HEK293 (cell line): ENCODE measurements around the gene JAM2.

ENCODE experiments used
- BCL11B ChIP-seq: fragments of 450-650 bp; formaldehyde crosslinking; IDR thresholded peaks from 2 replicates; pipeline ENCODE4 v1.5.1; 2016; ENCODE audit warnings: low read depth, missing biosample characterization, missing genetic modification characterization
- FEZF1 ChIP-seq: fragments of 450-650 bp; formaldehyde crosslinking; IDR thresholded peaks from 2 replicates; pipeline ENCODE4 v1.5.1; 2016; ENCODE audit warnings: missing biosample characterization, missing genetic modification characterization
- HIC1 ChIP-seq: fragments of 450-650 bp; formaldehyde crosslinking; IDR thresholded peaks from 2 replicates; pipeline ENCODE4 v1.5.1; 2016; ENCODE audit warnings: missing biosample characterization, missing genetic modification characterization
- INSM2 ChIP-seq: fragments of 450-650 bp; formaldehyde crosslinking; IDR thresholded peaks from 2 replicates; pipeline ENCODE4 v1.5.1; 2016; ENCODE audit warnings: missing biosample characterization, missing genetic modification characterization
- KLF10 ChIP-seq: fragments of 450-650 bp; IDR thresholded peaks from 2 replicates; pipeline ENCODE4 v1.5.1; 2018; ENCODE audit warnings: missing biosample characterization, mild to moderate bottlenecking, missing genetic modification characterization
- MZF1 ChIP-seq: fragments of 450-650 bp; formaldehyde crosslinking; IDR thresholded peaks from 2 replicates; pipeline ENCODE4 v1.5.1; 2017; ENCODE audit warnings: missing biosample characterization, missing genetic modification characterization, borderline replicate concordance
- PRDM6 ChIP-seq: fragments of 450-650 bp; formaldehyde crosslinking; IDR thresholded peaks from 2 replicates; pipeline ENCODE4 v1.5.1; 2017; ENCODE audit warnings: missing biosample characterization, missing genetic modification characterization
- SALL2 ChIP-seq: fragments of 450-650 bp; formaldehyde crosslinking; IDR thresholded peaks from 2 replicates; pipeline ENCODE4 v1.5.0; 2017; ENCODE audit warnings: missing biosample characterization, mild to moderate bottlenecking, missing genetic modification characterization, borderline replicate concordance
- SETDB1 ChIP-seq: IDR thresholded peaks from one replicate; pipeline ENCODE4 v1.6.1; 2017; ENCODE audit warnings: mild to moderate bottlenecking, low read length, moderate library complexity, mixed read lengths; ENCODE audit not compliant: insufficient read length
- SP2 ChIP-seq: fragments of 450-650 bp; formaldehyde crosslinking; IDR thresholded peaks from 2 replicates; pipeline ENCODE4 v1.5.1; 2016; ENCODE audit warnings: missing biosample characterization, missing genetic modification characterization
- TRIM28 ChIP-seq: IDR thresholded peaks from 2 replicates; pipeline ENCODE4 v1.6.1; 2011; ENCODE audit warnings: low read length, control low read depth, borderline replicate concordance
- ZBTB26 ChIP-seq: fragments of 450-650 bp; formaldehyde crosslinking; optimal IDR thresholded peaks from 2 replicates; pipeline ENCODE3; 2016; ENCODE audit warnings: missing biosample characterization, mild to moderate bottlenecking, missing genetic modification characterization
- ZBTB44 ChIP-seq: fragments of 450-650 bp; IDR thresholded peaks from 2 replicates; pipeline ENCODE4 v1.5.1; 2018; ENCODE audit warnings: missing biosample characterization, mild to moderate bottlenecking, missing genetic modification characterization
- ZBTB48 ChIP-seq: fragments of 450-650 bp; formaldehyde crosslinking; IDR thresholded peaks from 2 replicates; pipeline ENCODE4 v1.5.1; 2016; ENCODE audit warnings: missing biosample characterization, missing genetic modification characterization
- ZFP41 ChIP-seq: fragments of 450-650 bp; formaldehyde crosslinking; IDR thresholded peaks from 2 replicates; pipeline ENCODE4 v1.5.1; 2016; ENCODE audit warnings: missing biosample characterization, missing genetic modification characterization, borderline replicate concordance
- ZNF112 ChIP-seq: fragments of 450-650 bp; formaldehyde crosslinking; IDR thresholded peaks from 2 replicates; pipeline ENCODE4 v1.5.0; 2017; ENCODE audit warnings: missing biosample characterization, missing genetic modification characterization
- ZNF138 ChIP-seq: fragments of 450-650 bp; formaldehyde crosslinking; IDR thresholded peaks from 2 replicates; pipeline ENCODE4 v1.5.1; 2016; ENCODE audit warnings: missing biosample characterization, missing genetic modification characterization, borderline replicate concordance
- ZNF239 ChIP-seq: fragments of 450-650 bp; formaldehyde crosslinking; IDR thresholded peaks from 2 replicates; pipeline ENCODE4 v1.5.1; 2016; ENCODE audit warnings: missing biosample characterization, missing genetic modification characterization
- ZNF394 ChIP-seq: fragments of 450-650 bp; formaldehyde crosslinking; IDR thresholded peaks from 2 replicates; pipeline ENCODE4 v1.5.1; 2016; ENCODE audit warnings: missing biosample characterization, missing genetic modification characterization, mild to moderate bottlenecking, moderate library complexity, borderline replicate concordance
- ZNF426 ChIP-seq: fragments of 450-650 bp; formaldehyde crosslinking; IDR thresholded peaks from 2 replicates; pipeline ENCODE4 v1.5.1; 2017; ENCODE audit warnings: missing biosample characterization, missing genetic modification characterization, mild to moderate bottlenecking, inconsistent platforms, moderate library complexity
- ZNF518A ChIP-seq: fragments of 450-650 bp; formaldehyde crosslinking; conservative IDR thresholded peaks from 2 replicates; pipeline ENCODE4 v1.5.1; 2016; ENCODE audit warnings: low read depth, missing biosample characterization, missing genetic modification characterization
- ZNF544 ChIP-seq: fragments of 450-650 bp; formaldehyde crosslinking; IDR thresholded peaks from 2 replicates; pipeline ENCODE4 v1.5.0; 2017; ENCODE audit warnings: missing biosample characterization, missing genetic modification characterization
- ZNF548 ChIP-seq: fragments of 450-650 bp; formaldehyde crosslinking; IDR thresholded peaks from 2 replicates; pipeline ENCODE4 v1.5.1; 2016; ENCODE audit warnings: missing biosample characterization, missing genetic modification characterization
- ZNF600 ChIP-seq: fragments of 450-650 bp; formaldehyde crosslinking; IDR thresholded peaks from 2 replicates; pipeline ENCODE4 v1.5.1; 2016; ENCODE audit warnings: missing biosample characterization, missing genetic modification characterization
- ZNF837 ChIP-seq: fragments of 450-650 bp; formaldehyde crosslinking; IDR thresholded peaks from 2 replicates; pipeline ENCODE4 v1.5.1; 2016; ENCODE audit warnings: missing biosample characterization, missing genetic modification characterization

JAM2 gene

GRCh38 chr21:25607151-25608043, 31.7 kb upstream of the JAM2 start, which contains the start of gene MRPL39 (continued):
- TF ChIP-seq ZBTB26 (tag by site-specific recombination): peak; percentile 92
- TF ChIP-seq SP2 (tag by site-specific recombination): peak; percentile 68
- peak; percentile 89; the same call in 1 of the 2 replicates for TF ChIP-seq ZNF394 (tag by site-specific recombination)
- TF ChIP-seq ZNF837 (tag by site-specific recombination): no peak
- TF ChIP-seq MZF1 (tag by site-specific recombination): peak; percentile 81; the same call in 1 of the 2 replicates
- TF ChIP-seq ZBTB48: no peak; the same call in 1 of the 2 replicates
- TF ChIP-seq SALL2 (tag by site-specific recombination): no peak
- TF ChIP-seq ZNF426 (tag by site-specific recombination): no peak
- peak; percentile 40; the same call in 1 of the 2 replicates for TF ChIP-seq ZBTB44 (tag by site-specific recombination)
- no peak for TF ChIP-seq ZNF112 (tag by site-specific recombination)
- no peak; the same call in 1 of the 2 replicates for TF ChIP-seq ZNF548 (tag by site-specific recombination)
- peak; percentile 70 for TF ChIP-seq ZNF518A
- no peak for TF ChIP-seq SETDB1
- TF ChIP-seq ZNF239 (tag by site-specific recombination): no peak
- TF ChIP-seq HIC1: no peak
- TF ChIP-seq KLF10 (tag by site-specific recombination): peak; percentile 45; the same call in 1 of the 2 replicates
- TF ChIP-seq INSM2: peak; percentile 81
- TF ChIP-seq ZFP41 (tag by site-specific recombination): peak; percentile 61; the same call in 1 of the 2 replicates
- TF ChIP-seq ZNF138 (tag by site-specific recombination): no peak
- TF ChIP-seq FEZF1 (tag by site-specific recombination): 0 out of 2 replicates have a peak, but pooled peaks have one; percentile 14
- TF ChIP-seq TRIM28: peak; percentile 80; the same call in 1 of the 2 replicates
- no peak for TF ChIP-seq ZNF544 (tag by site-specific recombination)
- peak; percentile 71 for TF ChIP-seq BCL11B (tag by site-specific recombination)
- no peak for TF ChIP-seq PRDM6 (tag by site-specific recombination)
- TF ChIP-seq ZNF600: peak; percentile 82
